Measurements from ENCODE around the gene MXI1. TPM values are rescaled to one million over a fixed set of nuclear protein-coding genes. Genes with fewer than 3 reads are reported as not detected.
"Not testable (repeated sequence)": the region's sequence is repeated elsewhere in the genome, so short reads cannot be mapped to it uniquely, and the experiment has no call there.

The MXI1 gene
- polyA plus RNA-seq, 5 donors = 44.6 to 79.9 (median 52.4) TPM

DNA sequence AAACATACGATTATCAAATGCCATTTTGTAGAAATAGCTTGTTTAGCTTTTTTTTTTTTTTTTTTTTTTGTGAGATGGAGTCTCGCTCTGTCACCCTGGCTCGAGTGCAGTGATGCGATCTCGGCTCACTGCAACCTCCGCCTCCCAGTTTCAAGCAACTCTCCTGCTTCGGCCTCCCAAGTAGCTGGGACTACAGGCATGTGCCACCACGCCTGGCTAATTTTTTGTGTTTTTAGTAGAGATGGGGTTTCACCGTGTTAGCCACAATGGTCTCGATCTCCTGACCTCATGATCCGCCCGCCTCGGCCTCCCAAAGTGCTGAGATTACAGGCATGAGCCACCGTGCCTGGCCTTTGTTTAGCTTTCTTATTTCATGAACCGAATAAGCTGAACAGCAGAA lies 65.6 kb downstream of the MXI1 start:
- not testable (repeated sequence) for DNase-seq

DNA sequence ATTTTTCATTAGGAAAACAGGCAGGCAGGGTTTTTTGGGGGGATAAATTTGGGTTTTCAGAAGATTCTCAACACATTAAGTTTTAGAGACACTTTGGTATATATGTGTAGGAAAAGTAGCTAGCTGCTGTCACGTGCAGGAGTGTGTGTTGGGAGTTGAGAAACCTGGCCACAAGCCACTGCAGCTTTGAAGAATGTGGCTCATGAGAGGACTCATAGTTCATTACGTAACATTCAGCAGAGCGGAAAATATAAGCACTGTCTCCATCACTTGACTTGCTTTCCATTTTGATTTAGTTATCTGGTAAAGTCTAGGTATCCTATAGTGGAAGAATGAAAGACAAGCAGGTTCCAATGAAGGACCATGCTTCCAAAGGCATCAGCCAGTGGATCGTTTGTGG lies 66.1 kb downstream of the MXI1 start:
- peak; percentile 62 to 73 for DNase-seq

DNA sequence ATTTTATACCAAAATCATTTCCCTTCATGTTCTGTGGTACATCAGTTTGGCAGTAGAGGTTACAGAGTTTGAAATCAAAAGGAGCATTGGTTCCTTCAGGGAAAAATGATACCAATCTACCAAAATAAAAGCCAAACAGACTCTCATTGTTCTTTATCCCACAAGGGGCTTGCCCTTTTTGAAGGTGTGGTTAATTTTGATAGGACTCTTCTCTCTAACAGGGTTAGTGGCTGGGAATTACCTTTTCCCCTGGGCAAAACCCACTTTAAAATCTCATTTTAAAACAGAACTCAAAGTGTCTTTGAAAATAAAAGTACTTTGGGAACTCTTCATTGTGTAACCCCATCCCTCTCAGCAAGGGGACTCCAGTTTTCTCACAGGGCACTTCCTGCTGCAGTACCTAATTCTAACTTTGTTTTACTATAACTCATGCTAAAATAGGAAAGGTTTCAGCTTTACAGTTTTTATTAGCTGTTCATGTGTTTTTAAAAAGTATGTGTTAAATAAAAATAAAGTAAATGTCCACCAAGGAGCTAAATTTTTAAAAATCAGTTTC lies 66.7 kb downstream of the MXI1 start:
- DNase-seq = no peak

DNA sequence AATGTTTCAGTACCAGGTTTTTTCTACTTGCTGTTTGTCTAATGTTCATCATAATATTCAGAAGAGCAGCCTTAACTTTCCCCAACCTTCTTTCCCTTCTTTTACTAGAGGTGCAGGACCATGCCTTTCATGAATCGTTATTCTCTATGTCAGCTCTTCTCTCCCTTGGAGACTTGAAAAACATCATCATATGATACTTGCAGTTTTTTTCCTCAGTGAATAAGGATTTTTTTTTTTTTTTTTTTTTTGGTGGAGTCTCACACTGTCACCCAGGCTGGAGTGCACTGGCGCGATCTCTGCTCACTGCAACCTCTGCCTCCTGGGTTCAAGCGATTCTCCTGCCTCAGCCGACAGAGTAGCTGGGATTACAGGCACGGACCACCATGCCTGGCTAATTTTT lies 67.2 kb downstream of the MXI1 start:
- DNase-seq = no peak

DNA sequence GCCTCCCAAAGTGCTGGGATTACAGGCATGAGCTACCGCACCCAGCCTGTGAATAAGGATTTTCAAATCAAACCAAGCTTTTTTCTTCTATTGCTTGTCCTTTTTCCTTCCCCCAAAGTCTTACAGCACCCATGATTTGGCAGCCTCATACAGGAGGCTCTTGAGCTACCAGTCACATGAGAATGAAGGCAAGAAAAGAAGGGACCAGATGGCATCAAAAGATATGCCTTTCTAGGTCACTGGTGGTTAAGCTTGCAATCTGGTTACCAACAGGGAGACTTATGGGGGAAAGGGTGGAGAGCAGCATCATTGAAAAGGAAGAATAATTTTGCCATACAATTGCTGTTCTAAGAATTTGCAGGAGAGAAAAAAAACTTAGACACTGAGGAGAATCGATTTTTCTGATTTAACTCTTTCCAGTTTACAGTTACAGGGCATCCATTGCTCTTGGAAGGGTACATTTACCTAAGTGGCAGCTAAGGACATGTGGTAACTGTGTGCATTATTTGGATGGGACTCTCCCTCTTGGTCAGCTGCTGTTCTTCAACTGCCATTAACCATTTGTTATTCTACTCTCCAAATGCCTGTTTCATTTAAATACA lies 67.8 kb downstream of the MXI1 start:
- DNase-seq = no peak

DNA sequence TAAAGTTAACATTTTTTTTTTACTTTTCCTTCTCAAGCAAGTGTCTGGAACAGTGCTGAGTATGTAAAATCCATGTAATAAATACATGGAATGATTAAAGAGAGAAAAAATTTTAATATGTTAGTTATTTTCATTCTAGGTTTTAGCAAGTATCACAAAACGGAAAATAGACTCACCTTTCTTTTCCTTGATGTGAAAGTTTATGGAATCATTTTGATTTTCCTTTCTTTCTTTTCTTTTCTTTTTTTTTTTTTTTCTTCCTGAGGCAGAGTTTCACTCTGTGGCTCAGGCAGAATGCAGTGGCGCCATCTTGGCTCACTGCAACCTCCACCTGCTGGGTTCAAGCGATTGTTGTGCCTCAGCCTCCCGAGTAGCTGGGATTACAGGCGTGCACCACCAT lies 69.2 kb downstream of the MXI1 start:
- DNase-seq = no peak

DNA sequence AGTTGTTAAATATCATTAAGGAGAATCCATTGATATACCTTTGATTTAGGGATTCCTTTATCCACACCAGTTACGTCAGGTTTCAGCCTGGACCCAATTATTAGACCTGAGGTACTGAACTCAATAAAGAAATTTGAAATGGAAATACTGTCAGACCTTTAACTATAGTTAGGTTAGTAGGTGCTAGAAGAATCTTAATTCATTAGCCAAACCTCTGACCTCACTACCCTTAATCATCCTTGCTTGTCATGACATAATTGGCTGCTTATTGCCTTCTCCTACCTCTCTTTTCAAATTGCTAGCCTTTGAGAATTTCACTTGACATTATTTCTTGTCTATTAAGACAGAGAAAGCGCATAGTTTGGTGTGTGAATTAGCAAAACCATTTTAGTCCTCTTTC lies 70.2 kb downstream of the MXI1 start:
- DNase-seq = no peak

DNA sequence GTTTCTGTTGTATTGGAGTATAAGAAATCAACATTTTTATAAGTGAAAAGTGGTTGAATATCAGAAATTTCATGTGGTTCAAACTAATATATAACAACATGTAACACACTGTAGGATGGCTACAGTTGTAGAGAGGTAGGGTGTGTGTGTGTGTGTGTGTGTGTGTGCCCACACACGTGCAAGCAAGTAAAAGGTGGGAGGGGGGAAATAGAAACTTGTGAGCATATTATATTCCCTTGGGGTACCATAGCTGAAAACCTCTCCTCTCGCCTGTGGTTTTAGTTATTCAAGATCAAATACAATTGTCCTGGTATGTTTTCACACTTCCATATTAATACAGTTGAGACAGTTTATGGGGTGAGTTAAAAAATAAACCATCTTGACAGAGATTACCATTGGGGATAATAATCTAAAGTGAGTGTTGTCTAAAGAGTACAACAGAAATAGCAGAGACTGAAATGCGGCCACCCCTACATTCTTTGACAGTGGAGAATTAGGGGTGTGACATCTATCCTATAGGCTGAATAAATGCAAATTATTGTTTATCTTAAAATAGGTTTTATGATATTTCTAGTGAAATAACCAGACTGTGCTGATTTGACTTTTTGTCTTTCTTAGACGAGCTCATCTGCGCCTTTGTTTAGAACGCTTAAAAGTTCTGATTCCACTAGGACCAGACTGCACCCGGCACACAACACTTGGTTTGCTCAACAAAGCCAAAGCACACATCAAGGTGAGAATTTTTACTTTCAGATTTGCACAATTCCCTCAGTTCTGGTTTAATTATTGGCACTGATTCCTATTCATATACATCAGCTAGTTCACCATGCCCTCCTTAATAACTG lies 71.4 kb downstream of the MXI1 start:
- DNase-seq = peak; percentile 32 to 38

DNA sequence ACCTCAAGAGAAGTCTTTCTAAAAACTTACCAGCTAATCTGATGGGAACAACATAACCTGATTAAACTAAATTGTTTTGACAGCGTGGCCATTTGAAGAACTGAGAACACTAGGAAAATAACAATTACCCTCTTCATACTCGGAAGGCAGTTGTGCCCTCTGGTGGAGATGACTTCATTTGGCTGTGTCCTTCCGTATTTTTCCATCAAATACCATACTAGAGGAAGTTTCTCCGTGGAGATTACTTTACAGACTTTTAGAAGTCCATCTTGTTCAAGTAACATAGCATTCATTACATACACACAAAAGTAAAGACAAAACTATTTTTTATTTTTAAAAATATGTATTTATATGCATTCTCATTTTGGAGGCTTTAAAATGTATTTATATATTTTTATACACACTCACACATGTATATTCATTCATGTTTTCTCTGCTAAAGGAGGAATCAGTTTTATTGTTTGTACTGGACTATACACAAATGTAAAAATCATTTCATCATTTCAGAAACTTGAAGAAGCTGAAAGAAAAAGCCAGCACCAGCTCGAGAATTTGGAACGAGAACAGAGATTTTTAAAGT lies 72.1 kb downstream of the MXI1 start:
- peak; percentile 57 to 78 for DNase-seq

DNA sequence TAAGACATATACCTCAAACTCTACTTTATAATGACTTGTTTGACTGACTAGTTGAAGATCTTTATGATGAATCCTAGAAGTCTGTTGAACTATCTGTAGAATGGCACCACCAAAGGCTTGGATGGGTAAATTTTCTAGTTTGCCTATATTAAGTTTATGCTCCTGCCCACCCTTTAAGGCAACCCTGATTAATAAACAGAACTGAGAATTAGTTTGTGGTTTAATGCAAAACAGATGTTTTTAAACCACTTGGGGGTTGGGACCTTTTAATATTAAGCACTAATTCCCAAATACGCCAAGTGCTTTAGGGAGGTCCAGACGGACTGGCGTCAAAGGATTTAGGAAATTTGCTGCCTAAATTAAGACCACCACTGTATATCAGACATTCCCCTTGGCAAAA lies 76.9 kb downstream of the MXI1 start:
- DNase-seq = no peak

DNA sequence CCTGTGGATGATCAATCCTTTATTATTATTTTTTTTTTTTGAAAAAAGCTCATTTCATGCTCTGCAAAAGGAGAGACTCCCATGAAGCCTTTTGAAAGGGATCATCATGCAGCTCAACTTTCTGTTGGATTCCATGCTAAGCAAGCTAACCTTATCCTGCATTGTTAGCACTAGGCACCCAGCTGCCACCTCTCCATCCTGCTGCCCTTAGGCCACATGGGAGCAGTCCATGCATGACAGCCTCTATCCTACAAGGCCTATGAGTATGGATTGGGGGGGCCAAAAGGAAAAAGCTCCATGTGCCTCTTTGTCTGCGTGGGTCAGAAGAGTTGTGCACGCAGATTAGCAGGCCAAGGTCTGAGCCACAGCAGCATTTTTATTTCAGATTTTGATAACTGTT lies 78.1 kb downstream of the MXI1 start:
- DNase-seq = no peak

DNA sequence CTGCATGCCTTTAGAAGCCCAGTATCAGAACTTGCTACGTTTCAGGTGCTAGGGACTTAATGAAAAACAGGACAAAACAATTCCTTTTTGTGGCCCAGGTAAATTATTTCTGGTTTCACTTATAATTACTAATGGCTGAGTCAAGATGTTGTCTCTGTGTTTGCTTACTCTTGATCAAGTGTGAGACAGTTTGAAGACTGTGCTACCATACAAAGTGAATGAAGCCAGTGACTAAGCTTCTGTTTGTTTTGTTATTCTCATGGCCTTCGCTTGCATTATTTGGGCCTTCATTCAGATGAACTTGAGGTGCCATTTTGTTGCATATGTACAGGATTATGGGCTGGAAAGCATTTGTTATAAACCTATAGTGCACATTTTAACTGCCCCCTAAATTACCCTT lies 79.4 kb downstream of the MXI1 start:
- DNase-seq = no peak

DNA sequence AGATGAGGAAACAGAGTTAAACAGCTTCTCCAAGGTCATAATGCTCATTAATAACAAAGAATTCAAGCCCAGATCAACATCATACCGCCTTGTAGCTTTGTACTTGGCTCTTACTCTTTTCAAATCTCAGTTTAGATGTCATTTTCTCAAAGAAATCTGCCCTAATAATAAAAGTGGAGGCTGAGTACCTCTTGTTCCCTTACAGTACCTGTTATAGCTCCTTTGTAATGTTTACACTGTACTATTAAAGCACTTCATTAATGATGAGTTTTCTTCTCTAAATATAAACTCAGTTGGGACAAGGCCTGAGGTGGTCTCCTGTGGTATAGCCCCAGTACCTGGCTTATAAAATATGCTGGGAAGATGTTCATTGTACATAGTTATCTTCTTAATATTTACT lies 89.6 kb downstream of the MXI1 start:
- DNase-seq = no peak

DNA sequence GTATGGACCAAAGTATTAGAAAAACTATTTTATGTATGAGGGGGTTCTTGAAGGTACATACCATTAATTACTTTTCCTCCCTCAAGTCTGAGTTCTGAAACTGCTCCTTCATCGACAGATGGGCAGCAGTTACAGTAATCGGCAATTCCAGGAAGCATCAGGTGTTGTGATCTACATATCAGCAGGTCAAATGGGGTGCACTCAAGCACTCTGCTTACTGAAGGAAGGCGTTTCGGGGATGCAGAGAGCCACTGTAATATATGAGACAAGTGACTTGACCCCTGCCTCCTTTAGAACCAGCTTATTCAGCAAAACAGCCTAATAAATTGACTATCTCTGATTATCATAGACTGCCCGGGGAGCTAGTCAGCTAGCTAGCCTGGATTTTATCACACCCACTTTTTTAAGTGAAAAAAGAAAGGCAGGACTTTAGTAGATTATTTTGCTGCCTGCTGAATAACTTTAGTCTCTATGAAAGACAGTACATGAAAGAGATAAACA lies 93.1 kb downstream of the MXI1 start:
- no peak for DNase-seq

DNA sequence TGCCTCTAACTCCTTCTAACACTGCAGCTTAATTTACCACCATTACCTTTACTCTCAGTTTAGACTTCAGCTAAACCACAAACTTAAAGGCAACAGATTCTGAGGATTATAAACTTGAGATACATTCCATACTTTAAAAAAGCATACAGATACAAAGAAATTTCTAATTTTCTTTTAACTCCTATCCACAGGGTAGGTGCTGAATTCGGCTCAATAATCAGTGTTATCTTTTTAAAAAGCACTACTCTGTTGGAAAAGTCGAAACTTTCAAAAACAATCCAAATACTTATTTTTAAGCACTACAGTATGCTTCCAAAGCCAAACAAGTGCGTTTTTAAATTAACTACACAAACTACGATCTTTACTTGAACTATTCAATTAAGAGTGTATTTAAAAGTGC lies 96.3 kb downstream of the MXI1 start:
- DNase-seq = no peak

DNA sequence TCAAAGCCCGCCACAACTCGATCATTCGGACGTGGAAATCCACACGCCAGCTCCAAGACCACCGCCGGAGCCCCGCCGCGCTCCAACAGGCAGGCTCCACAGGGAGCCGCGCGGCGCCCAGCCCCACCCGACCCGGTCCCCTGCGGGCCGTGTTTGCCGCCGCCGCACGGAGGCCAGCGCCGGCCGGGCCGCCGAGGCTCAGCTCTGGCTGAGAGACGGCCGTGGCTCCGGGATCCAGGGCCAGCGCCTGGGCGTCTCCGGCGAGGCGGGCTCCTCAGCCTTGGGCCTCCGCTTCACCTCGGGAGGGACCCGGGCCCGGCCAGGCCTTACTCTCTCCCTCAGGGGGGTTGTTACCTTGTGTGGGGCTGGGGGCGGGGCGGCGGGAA lies 97.0 kb downstream of the MXI1 start:
- DNase-seq = no peak

DNA sequence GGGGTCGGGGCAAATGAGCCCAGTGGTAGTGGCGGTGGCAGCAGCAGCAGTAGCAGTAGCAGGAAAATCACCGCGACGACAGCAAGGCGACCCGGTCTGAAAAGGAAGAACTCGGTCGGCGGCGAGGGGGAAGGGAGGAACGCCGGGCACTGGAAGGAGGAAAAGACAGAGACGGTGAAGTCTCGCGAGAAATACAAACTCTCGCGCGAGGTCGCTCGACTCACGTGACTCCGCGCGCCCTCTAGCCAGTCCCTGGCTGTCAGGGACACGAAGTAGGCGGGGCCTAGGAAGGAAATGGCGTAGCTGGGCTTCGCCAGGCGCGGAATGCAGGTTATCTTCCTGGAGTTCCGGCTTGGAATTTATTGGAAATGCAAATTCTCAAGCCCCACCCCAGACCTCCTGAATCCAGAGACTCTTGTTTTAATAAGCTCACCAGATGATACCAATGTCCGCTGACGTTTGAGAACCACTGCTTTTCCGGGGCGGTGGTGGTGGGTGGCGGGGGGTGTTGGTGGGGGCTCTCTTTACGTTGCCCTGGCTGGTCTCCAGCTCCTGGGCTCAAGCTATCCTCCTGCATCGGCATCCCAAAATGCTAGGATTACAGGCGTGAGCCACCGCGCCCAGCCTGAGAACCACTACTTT lies 97.5 kb downstream of the MXI1 start, which contains the start of gene SMNDC1:
SMNDC1 (minus strand) TSS at position 141 of the 642 bp plus-strand sequence. CDS start 1,333 bp downstream, outside the sequence.
- DNase-seq = peak; percentile 98

DNA sequence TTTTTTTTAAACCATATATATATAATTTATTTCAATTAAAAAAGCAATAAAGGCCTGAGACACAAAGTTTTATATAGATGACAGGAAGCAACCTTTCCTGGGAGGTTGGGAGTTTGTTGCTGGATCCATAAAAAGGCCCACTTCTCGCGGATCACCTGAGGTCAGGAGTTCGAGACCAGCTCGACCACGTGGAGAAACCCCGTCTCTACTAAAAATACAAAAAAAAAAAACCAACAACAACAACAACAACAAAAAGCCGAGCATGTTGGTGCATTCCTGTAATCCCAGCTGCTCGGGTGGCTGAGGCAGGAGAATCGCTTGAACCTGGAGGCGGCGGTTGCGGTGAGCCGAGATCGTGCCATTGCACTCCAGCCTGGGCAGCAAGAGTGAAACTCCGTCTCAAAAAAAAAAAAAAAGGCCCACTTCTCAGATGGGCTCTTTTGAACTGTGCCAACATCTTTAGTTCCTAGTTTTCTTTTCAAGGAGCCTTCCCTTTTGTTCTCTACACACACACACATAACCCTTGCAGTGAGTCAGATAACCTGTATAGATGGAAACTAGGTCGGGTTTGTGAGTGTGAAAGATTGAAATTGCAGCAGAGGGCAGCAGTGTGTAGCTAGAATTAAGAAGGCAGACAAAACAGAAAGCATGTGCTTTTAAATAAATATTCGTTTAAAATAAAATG lies 98.5 kb downstream of the MXI1 start:
- DNase-seq = peak; percentile 40 to 60

DNA sequence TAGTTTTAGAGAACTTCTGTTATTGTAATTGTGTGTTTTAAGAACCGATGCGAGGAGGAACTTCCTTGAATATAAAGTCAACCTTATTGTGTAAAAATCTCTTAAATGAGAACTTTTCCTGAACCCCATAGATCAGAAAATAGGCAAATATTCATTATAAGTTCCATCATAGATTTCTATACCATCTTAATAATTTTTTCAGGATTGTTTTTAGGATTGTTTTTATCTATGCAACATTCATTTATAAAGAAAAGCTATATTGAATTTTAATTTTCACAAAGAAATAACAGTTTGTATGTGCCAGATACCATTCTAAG lies 99.0 kb downstream of the MXI1 start:
- DNase-seq = no peak

DNA sequence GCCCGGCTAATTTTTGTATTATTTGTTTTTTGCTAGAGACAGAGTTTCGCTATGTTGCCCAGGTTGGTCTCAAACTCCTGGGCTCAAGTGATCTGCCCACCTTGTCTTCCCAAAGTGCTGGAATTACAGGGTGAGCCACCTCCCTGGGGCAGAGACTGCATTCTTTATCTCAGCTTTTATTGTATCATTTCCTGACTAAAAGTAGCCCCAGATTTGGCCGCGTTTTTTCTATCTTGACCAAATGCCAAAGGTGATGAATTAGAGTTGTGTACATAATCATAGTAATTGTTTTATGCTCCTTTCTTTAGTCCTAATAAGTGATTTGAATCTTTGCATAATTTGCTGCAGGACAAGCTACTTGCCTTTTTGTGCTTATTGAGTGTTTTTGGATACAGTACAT lies 100.4 kb downstream of the MXI1 start:
- no peak for DNase-seq

DNA sequence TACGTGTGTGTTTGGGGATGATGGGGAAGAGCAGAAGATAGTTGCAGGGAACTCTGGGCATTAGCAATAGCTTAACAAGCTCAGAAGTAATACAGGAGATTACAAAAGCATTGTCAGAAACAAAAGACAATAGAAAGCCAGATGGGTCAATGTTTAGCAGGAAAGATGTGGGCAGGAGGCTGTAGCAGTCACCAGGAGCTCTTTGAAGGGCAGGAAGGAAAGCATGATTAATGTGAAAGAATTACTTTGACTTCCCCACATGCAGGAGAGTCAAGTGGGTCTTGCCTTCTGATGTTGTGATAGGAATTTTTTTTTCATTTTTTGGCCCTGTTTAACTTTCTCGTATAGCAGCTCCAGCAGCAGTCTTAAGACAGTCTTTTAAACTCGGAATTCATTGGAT lies 103.3 kb downstream of the MXI1 start:
- no peak for DNase-seq
